ENCODE measurements around the gene ASB2. TPM values are rescaled to one million over a fixed set of nuclear protein-coding genes. Genes with fewer than 3 reads are reported as not detected.

ASB2 gene
- total RNA-seq, 2 donors from 2014 or later, result 0.11 TPM; not detected in 1

- Mint-ChIP-seq H3K9me3 (no peaks in the 10 kb centered on the region), H3K27ac (no peak overlapping the region), H3K36me3 (ENCODE audit: low read depth) (no peaks in the 10 kb centered on the region), H3K4me1 (no peaks in the 10 kb centered on the region), H3K27me3 (ENCODE audit: insufficient read depth) (peaks cover 4% of the 10 kb centered on the region), H3K4me3 (no peak overlapping the region)
- no peak for DNase-seq
- Histone ChIP-seq H3K9ac (ENCODE audit: extremely low read depth, low read length, poor library complexity, severe bottlenecking) (no peak overlapping the region), H3K27me3 (ENCODE audit: control insufficient read depth, insufficient read depth, low read length, poor library complexity, severe bottlenecking) (no peaks in the 10 kb centered on the region), H3K4me3 (ENCODE audit: low read length) (no peak overlapping the region), H3K27ac (ENCODE audit: low read depth, low read length) (no peak overlapping the region), H3K36me3 (ENCODE audit: control insufficient read depth, insufficient read depth, low read length) (no peaks in the 10 kb centered on the region), H3K9me3 (ENCODE audit: control insufficient read depth, low read length) (no peaks in the 10 kb centered on the region), H3K4me1 (ENCODE audit: control insufficient read depth, insufficient read depth, low read length) (no peaks in the 10 kb centered on the region)
- no peak for TF ChIP-seq CTCF (conservative IDR thresholded peaks at IDR 0.05)
- WGBS, 2 experiments (ENCODE audit: insufficient coverage in 1 of 2, insufficient read length in 1 of 2), result 84 to 91% methylated on average over 2 to 3 of the region's 3 CpGs
Measured at GRCh38 chr14:93965946-93966474, 10.4 kb downstream of the ASB2 start.

GRCh38 chr14:93965287-93965821, 11.0 kb downstream of the ASB2 start:
- H3K4me1 Mint-ChIP-seq, result no peaks in the 10 kb centered on the region
- WGBS, 2 experiments (ENCODE audit: insufficient coverage in 1 of 2, insufficient read length in 1 of 2), result 94% methylated on average over 2 to 3 of the region's 3 CpGs
- H3K4me3 ChIP-seq (ENCODE audit: low read length), result no peak overlapping the region
- H3K4me1 ChIP-seq (ENCODE audit: control insufficient read depth, insufficient read depth, low read length), result no peaks in the 10 kb centered on the region
- no peaks in the 10 kb centered on the region for H3K27me3 ChIP-seq (ENCODE audit: control insufficient read depth, insufficient read depth, low read length, poor library complexity, severe bottlenecking)
- H3K9me3 ChIP-seq (ENCODE audit: control insufficient read depth, low read length), result no peaks in the 10 kb centered on the region
- no peaks in the 10 kb centered on the region for H3K36me3 Mint-ChIP-seq (ENCODE audit: low read depth)
- TF ChIP-seq CTCF (conservative IDR thresholded peaks at IDR 0.05), result no peak
- H3K4me3 Mint-ChIP-seq, result no peak overlapping the region
- no peak overlapping the region for H3K27ac ChIP-seq (ENCODE audit: low read depth, low read length)
- H3K9ac ChIP-seq (ENCODE audit: extremely low read depth, low read length, poor library complexity, severe bottlenecking), result no peak overlapping the region
- peaks cover 4% of the 10 kb centered on the region for H3K27me3 Mint-ChIP-seq (ENCODE audit: insufficient read depth)
- H3K27ac Mint-ChIP-seq, result no peak overlapping the region
- H3K9me3 Mint-ChIP-seq, result no peaks in the 10 kb centered on the region
- no peak for DNase-seq
- no peaks in the 10 kb centered on the region for H3K36me3 ChIP-seq (ENCODE audit: control insufficient read depth, insufficient read depth, low read length)

- Histone ChIP-seq H3K27ac (ENCODE audit: low read depth, low read length) (no peak overlapping the region), H3K36me3 (ENCODE audit: control insufficient read depth, insufficient read depth, low read length) (no peaks in the 10 kb centered on the region), H3K9ac (ENCODE audit: extremely low read depth, low read length, poor library complexity, severe bottlenecking) (no peak overlapping the region), H3K9me3 (ENCODE audit: control insufficient read depth, low read length) (no peaks in the 10 kb centered on the region), H3K4me3 (ENCODE audit: low read length) (no peak overlapping the region), H3K27me3 (ENCODE audit: control insufficient read depth, insufficient read depth, low read length, poor library complexity, severe bottlenecking) (no peaks in the 10 kb centered on the region), H3K4me1 (ENCODE audit: control insufficient read depth, insufficient read depth, low read length) (no peaks in the 10 kb centered on the region)
- Mint-ChIP-seq H3K27me3 (ENCODE audit: insufficient read depth) (peaks cover 4% of the 10 kb centered on the region), H3K4me3 (no peak overlapping the region), H3K4me1 (no peaks in the 10 kb centered on the region), H3K36me3 (ENCODE audit: low read depth) (no peaks in the 10 kb centered on the region), H3K9me3 (no peaks in the 10 kb centered on the region), H3K27ac (no peak overlapping the region)
- TF ChIP-seq CTCF (conservative IDR thresholded peaks at IDR 0.05), result no peak
- DNase-seq, result no peak
- 89 to 97% methylated on average over 2 to 3 of the region's 3 CpGs for WGBS, 2 experiments (ENCODE audit: insufficient coverage in 1 of 2, insufficient read length in 1 of 2)
Measured at GRCh38 chr14:93964820-93965286, 11.5 kb downstream of the ASB2 start.
